H1 (cell line): ENCODE data around the gene GPHA2. TPM values are rescaled to one million over a fixed set of nuclear protein-coding genes. Genes with fewer than 3 reads are reported as not detected.

Source experiments
- EP300 ChIP-seq, 2 experiments: IDR thresholded peaks; 1 replicate in 1 of 2; 2 replicates in 1 of 2; pipeline ENCODE4 v1.6.1; 2011 to 2012; ENCODE audit warnings: low read depth in 2 of 2, low read length in 2 of 2, mild to moderate bottlenecking in 2 of 2, borderline replicate concordance in 1 of 2, inconsistent platforms in 1 of 2, moderate library complexity in 1 of 2
- HDAC6 ChIP-seq: IDR thresholded peaks from one replicate; pipeline ENCODE4 v1.7.1; 2012; ENCODE audit warnings: low read depth, mild to moderate bottlenecking, inconsistent platforms, low read length, moderate library complexity
- RAD21 ChIP-seq, 2 experiments: IDR thresholded peaks in 1 of 2; conservative IDR thresholded peaks in 1 of 2; 2 replicates each; pipeline ENCODE4 v1.6.1; 2011; ENCODE audit warnings: low read depth in 2 of 2, low read length in 2 of 2, improper control_type of control experiment in 1 of 2, inconsistent platforms in 1 of 2, mild to moderate bottlenecking in 1 of 2, moderate library complexity in 1 of 2
- SIN3A ChIP-seq, 2 experiments: IDR thresholded peaks in 1 of 2; conservative IDR thresholded peaks in 1 of 2; 2 replicates each; pipeline ENCODE4 v1.6.1; 2011 to 2012; ENCODE audit warnings: low read length in 2 of 2, improper control_type of control experiment in 1 of 2, low read depth in 1 of 2, mild to moderate bottlenecking in 1 of 2
- SP4 ChIP-seq: IDR thresholded peaks from 2 replicates; pipeline ENCODE4 v1.6.1; 2012; ENCODE audit warnings: low read length, inconsistent platforms
- ZNF274 ChIP-seq: IDR thresholded peaks from 2 replicates; pipeline ENCODE4 v1.7.0; 2012; ENCODE audit warnings: low read length, borderline replicate concordance; ENCODE audit errors: extremely low read depth
- polyA plus RNA-seq, 7 experiments: library from polyadenylated mRNA; depleted of rRNA in 3 of 7; stranded (reverse) in 5 of 7; unstranded in 2 of 7; fragments of >200 nt in 5 of 7; fragments of 200-250 nt in 2 of 7; gene quantifications; 1 replicate in 5 of 7; 2 replicates in 1 of 7; 4 replicates in 1 of 7; pipeline versions ENCODE4 v1.2.1 to v1.2.3, GENCODE V29; 2011 to 2013; ENCODE audit warnings: missing spikeins in 2 of 7, mixed read lengths in 2 of 7
- total RNA-seq: library from RNA; stranded (reverse); fragmentation: NEBNext Ultra II Directional; extraction: Animal tissue kit (Norgen Biotek cat#: 25700); gene quantifications from 2 replicates; pipeline ENCODE4 v1.2.1, GENCODE V29; 2021

GPHA2 gene
- total and polyA plus RNA-seq, 2 of the 8 experiments (the other 6 are each of a cell fraction or from before 2014, with no cell fraction given) = 0.97 to 4.4 TPM

DNA sequence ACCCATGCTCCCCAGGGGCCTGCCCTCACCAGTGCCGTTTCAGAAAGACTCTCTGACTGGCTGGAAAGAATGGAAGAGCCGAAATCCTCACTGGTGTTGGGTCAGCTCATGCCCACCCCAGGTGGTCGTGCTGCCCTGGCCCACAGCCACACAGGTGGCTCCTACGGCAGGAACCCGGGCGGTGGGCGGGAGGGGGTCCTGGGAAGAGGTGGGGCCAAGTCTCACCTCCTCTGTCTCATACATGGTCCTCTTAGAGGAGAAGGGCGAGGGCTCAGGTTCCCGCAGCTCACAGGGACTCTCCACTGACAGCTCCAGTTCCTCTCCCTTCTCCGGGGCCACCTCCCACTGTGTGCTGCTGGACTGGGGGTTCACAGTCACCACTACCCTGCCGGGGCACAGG, 26.9 kb downstream of the GPHA2 start (continued):
- no peak for TF ChIP-seq EP300 (IDR thresholded peaks at IDR 0.05; ENCODE audit: borderline replicate concordance in 1 of 2, low read depth in 2 of 2, low read length in 2 of 2)
- no peak for TF ChIP-seq SP4
- no peak for TF ChIP-seq SIN3A (conservative IDR thresholded peaks at IDR 0.05 in 1 of 2, IDR thresholded peaks at IDR 0.05 in 1 of 2; ENCODE audit: low read depth in 1 of 2, low read length in 2 of 2)
- TF ChIP-seq ZNF274 = no peak
- TF ChIP-seq RAD21 (IDR thresholded peaks at IDR 0.05 in 1 of 2, conservative IDR thresholded peaks at IDR 0.05 in 1 of 2; ENCODE audit: low read depth in 2 of 2, low read length in 2 of 2) = no peak
- TF ChIP-seq HDAC6 = no peak
- TF ChIP-seq, all 59 proteins: peak for 0
